M059J (cell line): ENCODE data around the gene USP7. TPM values are rescaled to one million over a fixed set of nuclear protein-coding genes. Genes with fewer than 3 reads are reported as not detected.

ENCODE experiments used
- DNase-seq: peaks from one replicate; pipeline ENCODE4 v3.0.0-alpha.2; 2012; ENCODE audit warnings: low read depth
- total RNA-seq: library from RNA; depleted of rRNA; stranded (reverse); fragments of >200 nt; shearing (Covaris generic); gene quantifications from 2 replicates; pipeline ENCODE4 v1.2.3, GENCODE V29; 2014

Gene USP7
- total RNA-seq, 1 experiment from 2014 or later: 35.0 TPM

- no peak for DNase-seq
Observed at GRCh38 chr16:8901320-8901861, 62.3 kb downstream of the USP7 start.

GRCh38 chr16:8900343-8900742, 63.4 kb downstream of the USP7 start:
- no peak for DNase-seq

- DNase-seq: no peak
Observed at GRCh38 chr16:8899709-8900317, 63.9 kb downstream of the USP7 start.

GRCh38 chr16:8898660-8899318, 64.9 kb downstream of the USP7 start:
- DNase-seq: no peak

- DNase-seq: no peak
Observed at GRCh38 chr16:8894736-8895334, 68.9 kb downstream of the USP7 start.

- DNase-seq: no peak
Observed at GRCh38 chr16:8893976-8894690, 69.6 kb downstream of the USP7 start.

GRCh38 chr16:8893426-8893825, 70.3 kb downstream of the USP7 start:
- no peak for DNase-seq

- no peak for DNase-seq
Observed at GRCh38 chr16:8892101-8892575, 71.6 kb downstream of the USP7 start.

- no peak for DNase-seq
Observed at GRCh38 chr16:8890549-8890921, 73.2 kb downstream of the USP7 start.

GRCh38 chr16:8889893-8890548, 73.7 kb downstream of the USP7 start:
- no peak for DNase-seq

GRCh38 chr16:8888951-8889892, 74.5 kb downstream of the USP7 start:
- no peak for DNase-seq

GRCh38 chr16:8887952-8888560, 75.7 kb downstream of the USP7 start:
- DNase-seq: peak; percentile 94

- DNase-seq: no peak
Observed at GRCh38 chr16:8887431-8887765, 76.3 kb downstream of the USP7 start.

GRCh38 chr16:8886593-8887430, 76.9 kb downstream of the USP7 start:
- no peak for DNase-seq

- peak; percentile 84 for DNase-seq
Observed at GRCh38 chr16:8885674-8886592, 77.8 kb downstream of the USP7 start.

- no peak for DNase-seq
Observed at GRCh38 chr16:8882725-8883377, 80.9 kb downstream of the USP7 start.

- DNase-seq: no peak
Observed at GRCh38 chr16:8882041-8882617, 81.6 kb downstream of the USP7 start, which contains the start of gene LITAFD. Gene LITAFD (plus strand): TSS chr16:8882351. CDS start chr16:8884356, 2,005 bp downstream.
